ENCODE data around the gene NTN5. TPM values are rescaled to one million over a fixed set of nuclear protein-coding genes. Genes with fewer than 3 reads are reported as not detected.
"Not testable (repeated sequence)": the region's sequence is repeated elsewhere in the genome, so short reads cannot be mapped to it uniquely, and the experiment has no call there.

NTN5 gene
- total and polyA plus RNA-seq, 5 donors from 2014 or later = 0.21 to 2.3 (median 0.30) TPM; not detected in 2

GRCh38 chr19:48718106-48718505 is 45.3 kb upstream of the NTN5 start:
- not testable (repeated sequence) for H3K4me3 Mint-ChIP-seq

GRCh38 chr19:48716562-48717291 is 43.9 kb upstream of the NTN5 start:
- ATAC-seq (ENCODE audit: low read depth in 2 of 2) = no peak
- Mint-ChIP-seq H3K4me1 (peaks cover 0 to 43% (median 17%) of the 10 kb centered on the region in 4 donors), H3K27ac (peak overlapping the region in 1 of 3 donors; percentile 87), H3K9me3 (peaks cover 0 to 3% (median 0%) of the 10 kb centered on the region in 7 donors), H3K4me3 (peak overlapping the region in 3 of 4 donors; percentile 22 to 74 (median 26)), H3K36me3 (no peaks in the 10 kb centered on the region), H3K27me3 (no peaks in the 10 kb centered on the region)
- H3K9me3 ChIP-seq (ENCODE audit: control insufficient read depth in 2 of 2, low read length in 2 of 2) = no peaks in the 10 kb centered on the region
- no peak overlapping the region for H3K27ac ChIP-seq (ENCODE audit: insufficient read depth, low read length, poor library complexity, severe bottlenecking)
- no peak for DNase-seq
- no peaks in the 10 kb centered on the region for H3K36me3 ChIP-seq (ENCODE audit: control insufficient read depth, insufficient read depth, low read length)
- H3K4me1 ChIP-seq (ENCODE audit: control insufficient read depth, insufficient read depth, low read length, poor library complexity, severe bottlenecking) = peaks cover 28% of the 10 kb centered on the region
- H3K4me3 ChIP-seq (ENCODE audit: low read depth, low read length) = no peak overlapping the region
- no peaks in the 10 kb centered on the region for H3K27me3 ChIP-seq (ENCODE audit: control insufficient read depth, insufficient read depth, low read length)

More at GRCh38 chr19:48718106-48718505, 45.3 kb upstream of the NTN5 start:
- not testable (repeated sequence) for ATAC-seq (ENCODE audit: low read depth in 2 of 2); H3K9me3 ChIP-seq (ENCODE audit: control insufficient read depth in 2 of 2, low read length in 2 of 2); H3K9me3 Mint-ChIP-seq; H3K36me3 Mint-ChIP-seq; H3K4me3 ChIP-seq (ENCODE audit: low read depth, low read length); H3K27ac Mint-ChIP-seq; DNase-seq; H3K27me3 ChIP-seq (ENCODE audit: control insufficient read depth, insufficient read depth, low read length); H3K36me3 ChIP-seq (ENCODE audit: control insufficient read depth, insufficient read depth, low read length); H3K27me3 Mint-ChIP-seq; H3K27ac ChIP-seq (ENCODE audit: insufficient read depth, low read length, poor library complexity, severe bottlenecking)
- H3K4me1 Mint-ChIP-seq = peaks cover 0 to 41% (median 16%) of the 10 kb centered on the region in 4 donors
- H3K4me1 ChIP-seq (ENCODE audit: control insufficient read depth, insufficient read depth, low read length, poor library complexity, severe bottlenecking) = peaks cover 26% of the 10 kb centered on the region

DNA sequence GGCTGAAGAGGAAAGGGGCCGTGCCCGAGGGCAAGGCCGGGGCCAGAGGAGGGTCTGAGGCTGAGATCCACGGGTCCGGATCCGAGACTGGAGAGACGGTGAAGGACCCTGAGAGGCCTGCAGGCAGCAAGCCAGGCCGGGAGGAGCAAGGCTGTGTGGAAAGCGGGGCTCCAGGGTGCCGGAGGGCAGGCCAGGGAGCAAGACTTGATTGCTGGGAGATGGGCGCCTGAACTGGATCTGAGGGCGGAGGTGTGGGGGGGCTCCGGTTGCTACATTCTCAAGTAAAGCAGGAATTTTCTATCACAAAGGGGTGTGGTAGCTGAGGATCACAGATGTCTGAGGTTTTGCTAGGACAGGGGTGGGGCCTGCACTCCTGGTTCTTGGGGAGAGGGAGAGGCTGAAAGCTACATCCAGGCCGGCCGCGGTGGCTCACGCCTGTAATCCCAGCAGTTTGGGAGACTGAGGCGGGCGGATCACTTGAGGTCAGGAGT is 42.9 kb upstream of the NTN5 start:
- Mint-ChIP-seq H3K36me3 (peaks cover 2% of the 10 kb centered on the region), H3K4me1 (peaks cover 0 to 37% (median 13%) of the 10 kb centered on the region in 4 donors), H3K27me3 (no peaks in the 10 kb centered on the region), H3K9me3 (peaks cover 0 to 3% (median 0%) of the 10 kb centered on the region in 7 donors), H3K4me3 (peak overlapping the region in 3 of 4 donors; percentile 13 to 61 (median 57)), H3K27ac (peak overlapping the region in 2 of 3 donors; percentile 32 to 59)
- H3K36me3 ChIP-seq (ENCODE audit: control insufficient read depth, insufficient read depth, low read length) = no peaks in the 10 kb centered on the region
- H3K27ac ChIP-seq (ENCODE audit: insufficient read depth, low read length, poor library complexity, severe bottlenecking) = no peak overlapping the region
- peaks cover 19% of the 10 kb centered on the region for H3K4me1 ChIP-seq (ENCODE audit: control insufficient read depth, insufficient read depth, low read length, poor library complexity, severe bottlenecking)
- no peaks in the 10 kb centered on the region for H3K9me3 ChIP-seq (ENCODE audit: control insufficient read depth in 2 of 2, low read length in 2 of 2)
- ATAC-seq (ENCODE audit: low read depth in 2 of 2) = no peak
- no peak overlapping the region for H3K4me3 ChIP-seq (ENCODE audit: low read depth, low read length)
- no peak for DNase-seq
- no peaks in the 10 kb centered on the region for H3K27me3 ChIP-seq (ENCODE audit: control insufficient read depth, insufficient read depth, low read length)

- H3K36me3 ChIP-seq (ENCODE audit: control insufficient read depth, insufficient read depth, low read length) = no peaks in the 10 kb centered on the region
- Mint-ChIP-seq H3K4me1 (peaks cover 0 to 30% (median 10%) of the 10 kb centered on the region in 4 donors), H3K4me3 (peak overlapping the region; percentile 69 to 96 (median 90)), H3K27me3 (no peaks in the 10 kb centered on the region), H3K27ac (peak overlapping the region in 2 of 3 donors; percentile 51 to 65), H3K9me3 (peaks cover 0 to 3% (median 0%) of the 10 kb centered on the region in 7 donors), H3K36me3 (peaks cover 3% of the 10 kb centered on the region)
- H3K27me3 ChIP-seq (ENCODE audit: control insufficient read depth, insufficient read depth, low read length) = no peaks in the 10 kb centered on the region
- H3K4me3 ChIP-seq (ENCODE audit: low read depth, low read length) = peak overlapping the region; percentile 51
- ATAC-seq (ENCODE audit: low read depth in 2 of 2) (no peak), DNase-seq (no peak)
- H3K27ac ChIP-seq (ENCODE audit: insufficient read depth, low read length, poor library complexity, severe bottlenecking) = peak overlapping the region; percentile 68
- H3K4me1 ChIP-seq (ENCODE audit: control insufficient read depth, insufficient read depth, low read length, poor library complexity, severe bottlenecking) = peaks cover 19% of the 10 kb centered on the region
- H3K9me3 ChIP-seq (ENCODE audit: control insufficient read depth in 2 of 2, low read length in 2 of 2) = no peaks in the 10 kb centered on the region
These were observed 42.2 kb upstream of the NTN5 start for GRCh38 chr19:48714759-48715675.

DNA sequence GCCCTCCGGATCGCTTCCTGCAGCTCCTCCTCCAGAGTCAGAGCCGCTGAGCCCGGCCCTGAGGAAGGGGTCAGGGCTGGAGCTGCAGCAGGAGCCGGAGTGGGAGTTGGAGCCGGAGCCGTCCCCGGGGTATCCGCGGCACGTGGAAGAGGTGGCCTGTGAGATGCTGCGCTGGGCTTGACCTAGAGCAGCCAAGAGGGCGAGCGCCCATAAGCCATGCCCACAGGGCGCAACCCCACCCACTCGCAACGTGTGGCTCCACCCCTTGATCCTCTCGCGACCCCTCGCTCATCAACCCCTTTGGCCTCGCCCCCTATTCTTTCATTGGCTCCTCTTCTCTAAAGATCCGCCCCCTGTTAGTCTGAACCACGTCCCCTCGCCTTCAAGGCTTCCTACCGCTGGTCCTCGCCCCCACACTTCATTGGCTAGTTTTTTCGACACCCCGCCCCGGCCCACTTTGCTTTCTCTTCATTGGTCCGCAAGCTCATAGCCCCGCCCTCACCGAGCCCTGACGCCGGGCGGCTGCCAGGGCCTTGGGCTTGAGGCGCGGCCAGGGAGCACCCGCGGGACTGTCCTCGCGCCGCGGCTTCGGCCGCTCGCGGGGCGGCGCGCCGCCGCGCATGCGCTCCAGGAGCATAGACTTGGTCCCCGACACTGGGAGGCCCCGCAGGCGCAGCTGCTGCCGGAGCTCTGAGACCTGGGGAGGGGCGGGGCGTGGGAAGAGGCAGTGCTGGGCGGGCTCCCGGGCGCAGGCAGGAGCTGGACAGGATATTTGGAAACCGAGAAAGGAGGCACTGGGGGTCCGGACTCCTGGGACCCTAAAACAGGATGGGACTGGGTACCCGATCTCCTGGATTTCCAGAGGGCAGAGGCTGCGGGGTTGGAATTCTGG is 41.3 kb upstream of the NTN5 start:
- peak; percentile 92 to 93 for ATAC-seq (ENCODE audit: low read depth in 2 of 2)
- H3K4me3 Mint-ChIP-seq = peak overlapping the region; percentile 80 to 96 (median 92)
- H3K36me3 Mint-ChIP-seq = peaks cover 3% of the 10 kb centered on the region
- H3K27ac Mint-ChIP-seq = peak overlapping the region; percentile 74 to 92 (median 80)
- Histone ChIP-seq H3K36me3 (ENCODE audit: control insufficient read depth, insufficient read depth, low read length) (no peaks in the 10 kb centered on the region), H3K4me3 (ENCODE audit: low read depth, low read length) (peak overlapping the region; percentile 72), H3K4me1 (ENCODE audit: control insufficient read depth, insufficient read depth, low read length, poor library complexity, severe bottlenecking) (peaks cover 19% of the 10 kb centered on the region), H3K27ac (ENCODE audit: insufficient read depth, low read length, poor library complexity, severe bottlenecking) (peak overlapping the region; percentile 68), H3K9me3 (ENCODE audit: control insufficient read depth in 2 of 2, low read length in 2 of 2) (no peaks in the 10 kb centered on the region), H3K27me3 (ENCODE audit: control insufficient read depth, insufficient read depth, low read length) (no peaks in the 10 kb centered on the region)
- H3K27me3 Mint-ChIP-seq = no peaks in the 10 kb centered on the region
- peaks cover 0 to 33% (median 9%) of the 10 kb centered on the region in 4 donors for H3K4me1 Mint-ChIP-seq
- DNase-seq = peak; percentile 95 to 100 (median 96)
- H3K9me3 Mint-ChIP-seq = peaks cover 0 to 3% (median 0%) of the 10 kb centered on the region in 7 donors

- no peak for ATAC-seq (ENCODE audit: low read depth in 2 of 2)
- H3K27me3 Mint-ChIP-seq = no peaks in the 10 kb centered on the region
- Histone ChIP-seq H3K4me1 (ENCODE audit: control insufficient read depth, insufficient read depth, low read length, poor library complexity, severe bottlenecking) (peaks cover 19% of the 10 kb centered on the region), H3K4me3 (ENCODE audit: low read depth, low read length) (peak overlapping the region; percentile 72), H3K27me3 (ENCODE audit: control insufficient read depth, insufficient read depth, low read length) (no peaks in the 10 kb centered on the region), H3K9me3 (ENCODE audit: control insufficient read depth in 2 of 2, low read length in 2 of 2) (no peaks in the 10 kb centered on the region), H3K27ac (ENCODE audit: insufficient read depth, low read length, poor library complexity, severe bottlenecking) (peak overlapping the region; percentile 19), H3K36me3 (ENCODE audit: control insufficient read depth, insufficient read depth, low read length) (no peaks in the 10 kb centered on the region)
- H3K36me3 Mint-ChIP-seq = peaks cover 3% of the 10 kb centered on the region
- H3K4me3 Mint-ChIP-seq = peak overlapping the region; percentile 80 to 96 (median 92)
- peaks cover 0 to 33% (median 9%) of the 10 kb centered on the region in 4 donors for H3K4me1 Mint-ChIP-seq
- peaks cover 0 to 3% (median 0%) of the 10 kb centered on the region in 7 donors for H3K9me3 Mint-ChIP-seq
- H3K27ac Mint-ChIP-seq = peak overlapping the region in 2 of 3 donors; percentile 80 to 92
- peak in 1 of 3 donors; percentile 23 for DNase-seq
These were observed 40.4 kb upstream of the NTN5 start for GRCh38 chr19:48713041-48713863.
